AML-193 (cell line): ENCODE results near the gene NUCB1.
"Not testable (repeated sequence)": the region's sequence is repeated elsewhere in the genome, so short reads cannot be mapped to it uniquely, and the experiment has no call there.

Experiments used
- DNase-seq, 2 experiments: peaks; one replicate each; lab custom pipeline; 2025; lab: John Stamatoyannopoulos, UW

NUCB1 gene

GRCh38 chr19:48874303-48875135 lies 25.6 kb upstream of the NUCB1 start:
- DNase-seq = no peak

GRCh38 chr19:48876043-48876981 lies 23.8 kb upstream of the NUCB1 start:
- not testable (repeated sequence) for DNase-seq

DNA sequence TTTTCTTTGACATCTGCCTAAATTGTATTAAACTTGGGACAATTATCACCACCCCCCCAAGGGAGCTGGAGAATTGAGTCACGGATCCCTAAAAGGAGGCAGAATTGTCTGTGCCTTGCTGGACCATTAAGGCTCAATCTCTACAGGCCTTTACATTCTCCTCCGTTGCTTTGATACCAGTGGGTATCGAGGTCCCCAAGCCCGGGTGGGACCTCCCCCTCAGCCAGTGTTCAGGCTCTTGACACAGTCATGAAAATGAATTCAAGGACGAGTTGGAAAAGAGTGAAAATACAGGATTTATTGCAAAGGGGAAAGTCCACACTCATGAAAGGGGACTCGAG lies 22.3 kb upstream of the NUCB1 start:
- no peak for DNase-seq

- no peak for DNase-seq
Measured at GRCh38 chr19:48878196-48879024, 21.7 kb upstream of the NUCB1 start.

- no peak for DNase-seq
Measured at GRCh38 chr19:48879025-48879637, 21.0 kb upstream of the NUCB1 start.

- DNase-seq = not testable (repeated sequence)
Measured at GRCh38 chr19:48879696-48880095, 20.4 kb upstream of the NUCB1 start.

DNA sequence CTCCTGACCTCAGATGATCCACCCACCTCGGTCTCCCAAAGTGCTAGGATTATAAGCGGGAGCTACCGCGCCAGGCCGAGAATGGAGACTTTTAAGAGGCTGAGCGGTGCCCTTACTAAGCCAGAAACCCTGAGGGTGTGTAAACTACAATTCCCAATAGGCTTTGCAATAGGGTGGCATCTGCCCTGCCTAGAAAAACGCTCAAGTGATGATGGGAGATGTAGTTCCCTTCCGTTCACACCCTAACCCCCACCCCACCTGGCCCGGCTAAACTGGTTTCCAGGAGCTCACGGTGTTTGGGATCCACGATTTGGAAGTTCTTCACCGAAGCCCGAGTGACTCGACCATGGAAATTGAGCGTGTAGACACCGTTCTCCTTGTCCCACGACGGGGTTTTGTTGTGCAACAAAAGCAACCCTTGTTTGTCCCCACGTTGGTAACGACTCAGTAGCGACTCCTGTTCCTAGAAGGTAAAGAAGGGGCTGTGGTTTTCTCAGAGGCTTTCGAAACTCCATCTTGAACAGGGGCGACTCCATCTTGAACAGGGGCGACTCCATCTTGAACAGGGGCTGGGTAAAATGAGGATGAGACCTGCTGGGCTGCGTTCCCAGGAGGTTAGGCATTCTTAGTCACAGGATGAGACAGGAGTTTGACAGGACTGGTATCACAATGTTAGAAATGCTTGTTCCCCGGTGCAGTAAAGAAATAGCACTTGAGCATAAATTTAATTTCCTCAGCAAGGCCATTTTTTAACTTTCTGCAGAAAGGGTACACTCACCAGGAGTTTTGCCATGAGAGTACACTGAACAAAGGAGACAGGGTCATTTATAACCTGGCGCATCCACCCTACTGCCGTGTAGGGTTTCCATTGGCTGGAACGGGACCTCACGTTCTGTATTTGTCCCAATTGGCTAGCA lies 18.1 kb upstream of the NUCB1 start:
- DNase-seq = no peak

DNA sequence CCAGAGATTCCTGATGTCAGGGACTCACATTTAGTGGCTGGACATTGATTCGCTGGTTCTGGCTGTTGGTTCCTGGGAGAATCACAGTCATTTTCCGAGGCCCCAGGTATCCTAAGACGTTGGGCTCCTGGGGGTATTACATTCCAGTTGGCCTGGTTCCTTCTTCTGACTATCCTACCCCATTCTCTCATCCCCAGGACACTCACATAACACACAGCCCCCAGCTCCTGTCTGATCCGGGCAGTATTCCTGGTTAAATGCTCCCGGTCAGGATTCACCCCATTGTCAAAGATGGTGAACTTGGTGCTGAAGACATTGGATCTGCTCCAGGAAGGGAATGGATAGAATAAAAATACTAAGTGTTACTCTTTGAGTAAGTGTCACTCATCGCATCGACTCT lies 16.4 kb upstream of the NUCB1 start:
- no peak for DNase-seq

- DNase-seq = no peak
Measured at GRCh38 chr19:48887861-48888612, 12.1 kb upstream of the NUCB1 start.

- not testable (repeated sequence) for DNase-seq
Measured at GRCh38 chr19:48889496-48889895, 10.6 kb upstream of the NUCB1 start.

DNA sequence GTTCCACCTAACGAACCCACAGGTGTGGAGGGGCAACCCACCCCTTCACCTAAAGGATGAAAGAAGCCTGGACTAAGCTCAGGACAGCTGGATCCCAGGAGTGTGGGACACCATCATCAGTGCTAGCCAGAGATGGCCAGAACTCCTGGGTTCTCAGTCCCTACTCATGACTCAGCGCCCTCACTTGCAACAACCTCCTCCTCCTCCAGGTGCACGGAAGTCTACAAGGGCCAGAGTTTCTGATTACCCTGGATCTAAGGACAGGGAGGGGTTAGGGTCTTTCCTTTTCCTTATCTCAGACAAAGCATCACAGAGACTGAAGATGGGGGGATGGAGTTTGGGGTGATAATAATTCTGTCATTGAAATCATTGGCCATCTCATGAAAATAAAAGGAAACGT lies 9.6 kb upstream of the NUCB1 start:
- no peak for DNase-seq

- no peak for DNase-seq
Measured at GRCh38 chr19:48895226-48895625, 4.9 kb upstream of the NUCB1 start.

GRCh38 chr19:48896191-48896720 lies 3.9 kb upstream of the NUCB1 start:
- DNase-seq = no peak

DNA sequence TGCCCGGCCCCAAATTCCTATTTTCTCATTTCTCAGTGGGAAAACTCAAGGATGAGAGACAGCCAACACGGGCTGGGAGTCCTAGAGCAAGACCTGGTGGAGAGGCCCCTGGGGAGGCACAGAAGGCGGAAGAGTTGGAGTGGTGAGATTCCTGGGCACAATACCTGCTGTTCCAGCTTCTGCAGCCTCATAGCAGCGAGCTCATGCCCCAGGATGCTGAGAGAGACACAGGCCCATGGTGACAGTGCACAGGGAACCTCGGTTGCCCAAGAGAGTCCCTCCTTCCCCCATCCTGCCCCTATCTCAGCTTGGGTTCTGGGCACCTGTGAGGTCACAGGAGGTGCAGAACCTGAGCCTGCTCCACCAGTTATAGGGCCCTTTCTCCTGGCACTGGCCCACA lies 2.9 kb upstream of the NUCB1 start:
- no peak for DNase-seq

DNA sequence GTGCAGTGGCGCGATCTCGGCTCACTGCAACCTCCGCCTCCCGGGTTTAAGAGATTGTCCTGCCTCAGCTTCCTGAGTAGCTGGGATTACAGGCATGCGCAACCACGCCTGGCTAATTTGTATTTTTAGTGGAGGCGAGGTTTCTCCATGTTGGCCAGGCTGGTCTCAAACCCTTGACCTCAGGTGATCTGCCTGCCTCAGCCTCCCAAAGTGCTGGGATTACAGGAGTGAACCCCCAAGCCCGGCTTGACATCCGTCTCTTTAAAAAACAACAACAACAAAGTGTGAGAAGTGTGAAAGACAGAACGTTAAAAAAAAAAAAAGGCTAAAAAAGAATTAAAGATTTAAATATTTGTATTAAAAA lies 744 bp upstream of the NUCB1 start:
- not testable (repeated sequence) for DNase-seq

DNA sequence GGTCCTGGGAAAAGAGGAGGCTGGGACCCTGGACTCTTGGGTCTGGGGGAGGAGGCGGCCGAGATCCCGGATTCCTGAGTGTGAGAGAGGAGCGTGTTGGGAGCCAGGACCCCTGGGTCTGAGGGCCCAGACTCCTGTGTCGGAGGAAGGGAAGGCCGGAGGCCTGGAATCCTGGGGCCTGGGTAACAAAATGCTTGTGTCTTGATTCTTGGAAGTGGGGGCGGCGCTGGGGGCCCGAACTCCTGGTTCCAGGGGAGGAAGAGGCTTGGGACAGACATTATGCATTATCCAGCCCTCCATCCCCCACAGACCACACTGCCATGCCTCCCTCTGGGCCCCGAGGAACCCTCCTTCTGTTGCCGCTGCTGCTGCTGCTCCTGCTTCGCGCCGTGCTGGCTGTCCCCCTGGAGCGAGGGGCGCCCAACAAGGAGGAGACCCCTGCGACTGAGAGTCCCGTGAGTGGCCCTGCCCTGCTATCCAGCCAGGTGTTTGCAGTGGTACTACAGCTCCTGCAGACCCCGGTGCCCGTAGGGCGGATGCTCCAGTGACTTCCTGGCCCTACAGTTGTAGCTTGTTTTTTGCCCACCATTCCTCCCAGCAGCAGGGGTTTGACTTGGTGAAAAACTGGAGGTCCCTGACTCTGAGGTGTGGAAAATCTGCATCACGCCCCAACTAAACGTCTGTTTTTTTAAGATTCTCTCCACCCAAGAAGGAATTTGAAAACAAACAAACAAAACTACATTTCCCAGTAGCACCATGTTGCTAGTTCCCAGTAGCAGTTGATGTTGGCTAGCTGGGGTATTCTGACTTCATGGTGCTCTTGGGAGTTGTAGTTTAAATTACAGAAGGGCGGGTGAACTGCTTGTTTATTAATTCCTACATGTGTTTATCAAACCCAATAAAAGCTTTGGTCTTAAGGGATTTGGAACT lies 630 bp downstream of the NUCB1 start:
- DNase-seq = no peak

DNA sequence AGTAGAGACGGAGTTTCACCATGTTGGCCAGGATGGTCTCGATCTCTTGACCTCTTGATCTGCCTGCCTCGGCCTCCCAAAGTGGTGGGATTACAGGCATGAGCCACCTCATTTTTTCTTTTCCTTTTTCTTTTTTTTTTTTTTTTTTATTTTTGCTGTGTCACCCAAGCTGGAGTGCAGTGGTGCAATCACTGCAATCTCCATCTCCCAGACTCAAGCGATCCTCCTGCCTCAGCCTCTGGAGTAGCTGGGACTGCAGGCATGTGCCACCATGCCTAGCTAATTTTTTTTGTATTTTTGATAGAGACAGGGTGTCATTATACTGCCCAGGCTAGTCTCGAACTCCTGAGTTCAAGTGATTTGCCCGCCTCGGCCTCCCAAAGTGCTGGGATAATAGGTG lies 2.2 kb downstream of the NUCB1 start:
- not testable (repeated sequence) for DNase-seq

GRCh38 chr19:48903788-48904187 lies 3.7 kb downstream of the NUCB1 start:
- not testable (repeated sequence) for DNase-seq

DNA sequence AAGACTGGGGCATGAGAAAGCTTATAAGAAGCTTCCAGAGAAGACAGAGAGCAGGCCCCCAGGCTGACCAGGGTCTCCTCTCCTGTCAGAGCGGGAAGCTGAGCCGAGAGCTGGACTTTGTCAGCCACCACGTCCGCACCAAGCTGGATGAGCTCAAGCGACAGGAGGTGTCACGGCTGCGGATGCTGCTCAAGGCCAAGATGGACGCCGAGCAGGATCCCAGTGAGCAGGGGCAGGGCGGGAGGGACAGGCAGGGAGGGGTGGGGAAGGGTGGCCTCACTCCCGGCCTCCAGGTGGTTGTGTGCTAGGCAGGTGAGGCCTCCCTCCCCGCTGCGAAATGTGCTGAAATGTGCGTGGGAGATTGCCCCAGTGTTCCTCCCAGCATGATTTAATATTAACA lies 5.6 kb downstream of the NUCB1 start:
- no peak for DNase-seq
